ENCODE data around the gene HOXD13.

- TF ChIP-seq POLR2A (IDR thresholded peaks at IDR 0.05; ENCODE audit: low read depth, low read length), result no peak
- no peak for TF ChIP-seq TAF1 (IDR thresholded peaks at IDR 0.05; ENCODE audit: borderline replicate concordance, low read depth, low read length)
These were observed 40.0 kb downstream of the HOXD13 start for GRCh38 chr2:176132205-176133171.

Data from GM12892 (cell line).